ENCODE measurements around the gene POLD1.

- TF ChIP-seq TAF1 (IDR thresholded peaks at IDR 0.05; ENCODE audit: borderline replicate concordance, low read depth, low read length) = no peak
- no peak for TF ChIP-seq POLR2AphosphoS5 (IDR thresholded peaks at IDR 0.05; ENCODE audit: low read depth, low read length)
Measured at GRCh38 chr19:50444059-50444458, 59.9 kb downstream of the POLD1 start.

Measured in GM12892 (cell line).